NOMO-1 treated with dmso at 0.1 percent for 144 hours (cell line): ENCODE results near the gene CTRB2.
"Not testable (repeated sequence)": the region's sequence is repeated elsewhere in the genome, so short reads cannot be mapped to it uniquely, and the experiment has no call there.

Source experiments
- DNase-seq: peaks from one replicate; lab custom pipeline; 2025; ENCODE audit not compliant: unreplicated experiment; lab: John Stamatoyannopoulos, UW

CTRB2 gene

GRCh38 chr16:75227361-75228142 is 20.6 kb upstream of the CTRB2 start:
- DNase-seq, result no peak

DNA sequence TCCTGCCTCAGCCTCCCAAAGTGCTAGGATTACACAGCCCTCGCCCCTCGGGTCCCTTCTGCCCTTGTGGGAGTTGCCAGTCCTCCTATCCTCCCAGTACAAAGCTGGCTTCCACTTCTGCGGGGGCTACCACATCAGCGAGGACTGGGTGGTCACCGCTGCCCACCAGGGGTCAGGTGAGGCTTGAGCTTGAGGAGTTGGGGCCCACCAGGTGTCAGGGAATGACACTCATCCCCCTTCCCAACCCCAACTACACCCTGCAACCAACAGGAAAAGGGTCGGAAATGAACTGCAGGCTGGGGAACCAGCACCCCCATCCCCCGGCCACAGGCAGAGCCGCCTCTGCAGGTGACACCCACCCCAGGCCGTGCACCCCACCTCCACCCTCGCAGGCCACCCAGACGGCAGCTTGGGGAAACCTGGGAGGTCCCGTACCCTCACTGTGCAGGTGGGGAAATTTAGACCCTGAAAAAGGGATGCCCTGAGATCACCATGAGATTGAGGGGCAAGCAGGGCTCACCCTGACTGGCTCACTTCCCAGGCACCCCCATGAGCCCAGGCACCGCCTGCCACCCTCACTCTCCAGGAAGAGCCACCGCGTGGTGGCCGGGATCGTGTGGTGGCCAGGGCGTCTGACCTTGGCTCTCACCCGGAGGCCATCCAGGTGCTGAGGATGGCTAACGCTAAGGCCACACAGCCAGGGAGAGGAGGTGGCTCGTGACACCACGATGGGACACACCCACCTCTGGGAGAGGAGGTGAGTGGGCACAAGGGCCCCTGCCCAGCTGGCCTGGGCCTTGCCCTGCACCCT is 19.8 kb upstream of the CTRB2 start:
- DNase-seq, result no peak

DNA sequence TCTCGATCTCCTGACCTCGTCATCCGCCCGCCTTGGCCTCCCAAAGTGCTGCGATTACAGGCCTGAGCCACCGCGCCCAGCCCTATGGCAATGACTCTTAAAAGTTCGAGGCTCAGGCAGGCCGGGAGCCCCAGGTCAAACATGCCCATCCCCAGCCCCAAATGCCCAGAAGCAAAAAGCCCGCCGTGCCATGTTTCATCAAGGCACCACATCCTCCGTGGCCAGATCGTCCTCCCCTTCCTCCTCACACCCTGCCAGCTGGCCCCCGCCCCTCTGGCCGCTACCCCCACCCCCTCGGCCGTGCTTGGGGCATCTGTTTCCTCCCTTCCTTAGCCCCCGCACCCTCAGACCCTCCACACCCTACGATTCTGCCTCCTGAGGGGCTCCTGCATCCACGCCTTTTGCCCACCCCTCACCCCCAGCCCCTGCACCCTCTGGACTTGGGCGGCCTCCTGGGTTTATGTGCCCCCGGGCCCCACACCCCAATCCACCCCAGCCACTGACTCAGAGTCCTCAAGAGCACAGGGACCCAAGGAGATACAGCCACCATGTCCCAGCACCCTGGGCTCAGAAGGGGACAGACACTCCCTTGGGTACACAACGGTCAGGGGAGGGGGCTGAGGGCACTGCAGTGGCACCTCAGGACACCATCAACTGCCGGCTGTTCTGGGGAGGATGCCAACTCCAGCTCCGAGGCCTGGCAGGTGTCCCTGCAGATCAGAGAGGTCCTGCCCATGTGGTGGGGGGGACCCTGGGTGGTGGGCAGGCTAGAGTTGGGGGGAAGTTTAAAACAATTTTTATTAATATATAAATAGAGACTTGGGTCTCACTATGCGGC is 18.9 kb upstream of the CTRB2 start:
- DNase-seq, result no peak

GRCh38 chr16:75225092-75225491 is 18.1 kb upstream of the CTRB2 start:
- DNase-seq, result no peak

- DNase-seq, result no peak
Observed at GRCh38 chr16:75224306-75225082, 17.5 kb upstream of the CTRB2 start.

DNA sequence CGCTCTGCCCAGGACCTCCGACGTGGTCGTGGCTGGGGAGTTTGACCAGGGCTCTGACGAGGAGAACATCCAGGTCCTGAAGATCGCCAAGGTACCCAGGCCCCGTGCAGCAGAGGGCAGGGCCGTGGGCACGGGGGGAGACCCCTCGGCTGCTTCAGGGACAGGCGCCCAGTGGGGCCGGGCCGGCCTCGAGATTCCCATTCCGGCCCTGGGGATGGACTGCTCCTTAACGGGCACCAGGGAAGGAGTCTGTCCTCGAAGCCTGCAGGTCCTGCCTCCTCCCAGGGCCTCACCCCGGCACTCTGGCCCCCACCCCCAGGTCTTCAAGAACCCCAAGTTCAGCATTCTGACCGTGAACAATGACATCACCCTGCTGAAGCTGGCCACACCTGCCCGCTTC is 16.2 kb upstream of the CTRB2 start:
- not testable (repeated sequence) for DNase-seq

DNA sequence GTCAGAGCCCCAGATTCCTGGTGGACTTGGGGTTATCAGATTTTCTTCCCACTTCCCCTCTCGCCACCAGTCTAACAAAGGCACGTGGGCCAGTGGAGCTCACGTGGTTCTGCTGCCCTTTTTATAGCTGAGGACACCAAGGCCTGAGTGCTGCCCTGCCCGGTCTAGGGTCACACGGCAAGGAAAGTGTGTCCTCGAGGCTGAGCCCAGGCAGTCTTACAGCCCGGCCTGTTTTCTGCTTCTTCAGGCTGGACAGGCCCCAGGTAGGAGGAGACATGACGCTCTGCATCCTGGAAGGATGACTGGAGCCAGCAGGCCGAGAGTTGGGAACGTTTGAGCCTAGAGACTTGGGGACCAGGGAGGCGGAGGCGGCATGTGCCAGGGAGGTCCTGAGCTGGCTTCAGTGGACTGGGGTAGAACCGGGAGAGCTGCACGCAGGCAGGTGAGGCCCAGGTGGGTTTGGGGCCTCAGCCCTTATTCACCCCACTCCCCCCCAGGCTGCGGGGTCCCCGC is 15.4 kb upstream of the CTRB2 start:
- DNase-seq, result no peak

GRCh38 chr16:75219838-75220237 is 12.9 kb upstream of the CTRB2 start:
- no peak for DNase-seq

- no peak for DNase-seq
Observed at GRCh38 chr16:75219088-75219487, 12.1 kb upstream of the CTRB2 start.

DNA sequence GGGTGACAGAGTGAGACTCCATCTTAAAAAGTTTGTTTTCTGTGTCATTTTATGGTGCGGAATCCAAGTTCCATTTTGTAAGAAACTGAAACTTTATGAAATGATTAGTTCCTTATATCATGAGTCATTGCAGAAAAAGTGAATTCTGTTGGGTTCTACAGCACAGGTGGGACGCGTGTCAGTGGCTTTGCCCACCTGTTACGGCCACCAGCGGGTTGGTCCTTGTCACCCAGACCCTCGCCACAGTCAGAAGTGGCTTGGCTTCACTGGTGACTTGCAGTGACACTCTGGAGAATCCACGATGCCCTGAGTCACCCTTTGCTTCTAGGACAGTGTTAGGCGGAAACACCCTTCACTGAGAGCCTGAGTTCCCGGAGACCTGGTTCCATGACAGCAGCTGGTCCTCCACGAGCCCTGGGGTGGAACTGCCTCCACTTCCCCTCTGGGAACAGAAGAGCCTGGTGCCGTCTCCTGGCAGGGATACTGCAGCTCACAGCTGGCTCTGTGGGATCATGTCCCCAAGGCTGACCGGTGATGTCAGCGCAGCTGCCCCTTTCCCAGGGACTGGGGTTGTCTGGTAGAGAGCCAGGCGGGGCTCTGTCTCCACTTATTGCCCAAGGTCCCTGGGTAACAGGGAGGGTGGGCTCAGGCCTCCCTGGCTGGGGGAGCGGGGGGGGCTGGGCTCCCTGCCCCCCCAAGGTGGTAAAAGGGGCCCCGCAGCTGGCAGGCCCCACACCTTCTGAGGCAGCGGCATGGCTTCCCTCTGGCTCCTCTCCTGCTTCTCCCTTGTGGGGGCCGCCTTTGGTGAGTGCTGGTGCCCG is 11.5 kb upstream of the CTRB2 start, which contains the start of gene CTRB1:
CTRB1 (plus strand) TSS at position 733 of the 821 bp plus-strand sequence; CDS start at position 753, 20 bp downstream.
- DNase-seq, result no peak

- peak; percentile 8 for DNase-seq
Observed at GRCh38 chr16:75217389-75217851, 10.5 kb upstream of the CTRB2 start.

- no peak for DNase-seq
Observed at GRCh38 chr16:75216576-75216975, 9.6 kb upstream of the CTRB2 start.

GRCh38 chr16:75216127-75216526 is 9.2 kb upstream of the CTRB2 start:
- no peak for DNase-seq

- not testable (repeated sequence) for DNase-seq
Observed at GRCh38 chr16:75211286-75211685, 4.3 kb upstream of the CTRB2 start.

DNA sequence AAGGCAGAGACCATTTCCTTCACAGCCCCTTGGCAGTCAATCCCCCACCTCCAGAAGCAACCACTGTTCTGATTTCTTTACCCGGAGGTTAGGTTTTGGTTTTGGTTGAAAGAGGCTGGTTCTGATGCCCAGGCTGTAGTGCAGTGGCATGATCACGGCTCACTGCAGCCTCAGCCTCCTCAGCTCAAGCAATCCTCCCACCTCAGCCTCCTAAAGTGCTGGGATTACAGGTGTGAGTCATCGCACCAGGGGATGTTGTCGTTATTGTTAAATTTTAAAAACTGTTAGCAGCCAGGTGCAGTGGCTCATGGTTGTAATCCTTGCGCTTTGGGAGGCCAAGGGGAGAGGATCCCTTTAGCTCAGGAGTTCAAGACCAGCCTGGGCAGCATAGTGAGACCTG is 3.0 kb upstream of the CTRB2 start:
- no peak for DNase-seq

- DNase-seq, result not testable (repeated sequence)
Observed at GRCh38 chr16:75209514-75209913, 2.6 kb upstream of the CTRB2 start.

- DNase-seq, result no peak
Observed at GRCh38 chr16:75208861-75209505, 2.0 kb upstream of the CTRB2 start.

- no peak for DNase-seq
Observed at GRCh38 chr16:75208242-75208825, 1.4 kb upstream of the CTRB2 start.
